MM.1S (cell line): Measurements from ENCODE around the gene OSER1.

ENCODE experiments used
- EZH2 ChIP-seq: fragments of 300-600 bp; sonication (generic); optimal IDR thresholded peaks from 2 replicates; pipeline ENCODE3; 2017; ENCODE audit warnings: low read depth, mild to moderate bottlenecking, antibody characterized with exemption, low read length, mixed read lengths
- TF ChIP-seq, protein P1 (sequence below): fragments of 300-600 bp; sonication (generic); IDR thresholded peaks from 2 replicates; pipeline ENCODE4 v1.5.1; 2016; ENCODE audit warnings: antibody characterized with exemption, low read length, mixed read lengths

DNA sequence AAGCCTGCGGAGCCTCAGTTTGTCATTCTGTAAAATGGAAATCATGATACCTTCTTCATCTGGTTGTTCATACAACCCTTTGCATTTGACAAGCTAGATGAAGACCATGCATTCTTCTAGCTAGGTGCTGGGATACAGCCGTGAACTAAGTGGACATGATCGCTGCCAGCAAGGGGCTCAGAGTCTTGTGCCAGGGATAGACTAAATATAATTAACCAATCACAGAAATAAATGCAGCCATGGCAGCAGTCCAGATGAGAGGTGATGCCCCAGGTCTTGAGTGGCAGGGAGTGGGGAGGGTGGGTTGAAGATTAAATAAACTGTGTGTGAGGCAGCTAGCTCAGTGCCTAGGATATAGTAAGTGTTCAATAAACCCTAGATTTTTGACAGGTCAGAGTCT is 42.8 kb downstream of the OSER1 start:
- TF ChIP-seq, protein P1, sequence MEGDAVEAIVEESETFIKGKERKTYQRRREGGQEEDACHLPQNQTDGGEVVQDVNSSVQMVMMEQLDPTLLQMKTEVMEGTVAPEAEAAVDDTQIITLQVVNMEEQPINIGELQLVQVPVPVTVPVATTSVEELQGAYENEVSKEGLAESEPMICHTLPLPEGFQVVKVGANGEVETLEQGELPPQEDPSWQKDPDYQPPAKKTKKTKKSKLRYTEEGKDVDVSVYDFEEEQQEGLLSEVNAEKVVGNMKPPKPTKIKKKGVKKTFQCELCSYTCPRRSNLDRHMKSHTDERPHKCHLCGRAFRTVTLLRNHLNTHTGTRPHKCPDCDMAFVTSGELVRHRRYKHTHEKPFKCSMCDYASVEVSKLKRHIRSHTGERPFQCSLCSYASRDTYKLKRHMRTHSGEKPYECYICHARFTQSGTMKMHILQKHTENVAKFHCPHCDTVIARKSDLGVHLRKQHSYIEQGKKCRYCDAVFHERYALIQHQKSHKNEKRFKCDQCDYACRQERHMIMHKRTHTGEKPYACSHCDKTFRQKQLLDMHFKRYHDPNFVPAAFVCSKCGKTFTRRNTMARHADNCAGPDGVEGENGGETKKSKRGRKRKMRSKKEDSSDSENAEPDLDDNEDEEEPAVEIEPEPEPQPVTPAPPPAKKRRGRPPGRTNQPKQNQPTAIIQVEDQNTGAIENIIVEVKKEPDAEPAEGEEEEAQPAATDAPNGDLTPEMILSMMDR, result no peak
- TF ChIP-seq EZH2, result no peak
